Retinal pigment epithelial cell (primary cell): ENCODE results near the gene INAFM2.

Experiments
- DNase-seq: peaks from one replicate; pipeline ENCODE4 v3.0.0-alpha.2; 2010; ENCODE audit warnings: low read depth
- H3K4me3 ChIP-seq: 2 replicates; pipeline ENCODE4 v1.5.1; 2011; ENCODE audit warnings: mild to moderate bottlenecking, low read length, control low read depth, moderate library complexity
- CTCF ChIP-seq: conservative IDR thresholded peaks from 2 replicates; pipeline ENCODE4 v1.5.1; 2011; ENCODE audit warnings: low read depth, low read length, control low read depth, inconsistent platforms

Gene INAFM2

GRCh38 chr15:40367686-40368611 is 44.5 kb downstream of the INAFM2 start:
- peak; percentile 62 for DNase-seq
- peak overlapping the region; percentile 24 for H3K4me3 ChIP-seq
- TF ChIP-seq CTCF: peak; percentile 64

- TF ChIP-seq CTCF: no peak
- DNase-seq: no peak
- H3K4me3 ChIP-seq: no peak overlapping the region
Measured at GRCh38 chr15:40368719-40369473, 45.4 kb downstream of the INAFM2 start.

- H3K4me3 ChIP-seq: no peak overlapping the region
- DNase-seq: no peak
- no peak for TF ChIP-seq CTCF
Measured at GRCh38 chr15:40369474-40369869, 46.0 kb downstream of the INAFM2 start.

- H3K4me3 ChIP-seq: no peak overlapping the region
- no peak for DNase-seq
- no peak for TF ChIP-seq CTCF
Measured at GRCh38 chr15:40369971-40370370, 46.5 kb downstream of the INAFM2 start.

GRCh38 chr15:40372981-40373380 is 49.5 kb downstream of the INAFM2 start:
- H3K4me3 ChIP-seq: no peak overlapping the region
- no peak for TF ChIP-seq CTCF
- DNase-seq: no peak
